Suprapubic skin (tissue), 4 donors: ENCODE data around the gene SEL1L.
"Not testable (repeated sequence)": the region's sequence is repeated elsewhere in the genome, so short reads cannot be mapped to it uniquely, and the experiment has no call there.

ENCODE experiments used
- CTCF ChIP-seq, 2 donors: fragments of 200-600 bp in 1 of 2; fragments of 450-650 bp in 1 of 2; sonication (generic) in 1 of 2; IDR thresholded peaks; one replicate each; pipeline ENCODE4 v1.5.1; 2016 to 2019; ENCODE audit warnings: antibody characterized with exemption in 2 of 2, mild to moderate bottlenecking in 1 of 2, moderate library complexity in 1 of 2
- POLR2A ChIP-seq, 2 donors: fragments of 450-650 bp; IDR thresholded peaks; one replicate each; pipeline ENCODE4 v1.6.1; 2017; ENCODE audit warnings: antibody characterized with exemption in 2 of 2, mild to moderate bottlenecking in 2 of 2, moderate library complexity in 2 of 2
- POLR2AphosphoS5 ChIP-seq, 3 donors: sonication (generic); formaldehyde crosslinking; IDR thresholded peaks; one replicate each; pipeline ENCODE4 v1.6.1; 2017; ENCODE audit warnings: antibody characterized with exemption in 3 of 3

- not testable (repeated sequence) for TF ChIP-seq CTCF, POLR2AphosphoS5, POLR2A (IDR thresholded peaks at IDR 0.05)
Observed at GRCh38 chr14:81429749-81430148, 103.9 kb downstream of the SEL1L start.
